K562 (cell line): ENCODE data around the gene ID4. TPM values are rescaled to one million over a fixed set of nuclear protein-coding genes. Genes with fewer than 3 reads are reported as not detected.
A peak's percentile ranks its signal among the peaks of the same experiment; 100 is the strongest.

Experiments
- ARID3A ChIP-seq: IDR thresholded peaks from 2 replicates; pipeline ENCODE4 v1.6.1; 2012; ENCODE audit warnings: low read depth, low read length, improper control_type of control experiment, borderline replicate concordance
- ATF4 ChIP-seq: fragments of 450-650 bp; formaldehyde crosslinking; IDR thresholded peaks from 2 replicates; pipeline ENCODE4 v1.4.0; 2022; ENCODE audit warnings: mild to moderate bottlenecking, moderate library complexity
- CCAR2 ChIP-seq: fragments of 200-400 bp; formaldehyde crosslinking; IDR thresholded peaks from 2 replicates; pipeline ENCODE4 v1.6.1; 2017; ENCODE audit warnings: mild to moderate bottlenecking, low read depth, low read length
- ETV5 ChIP-seq: sonication (generic); formaldehyde crosslinking; IDR thresholded peaks from 2 replicates; pipeline ENCODE4 v1.4.0; 2020; ENCODE audit warnings: low read depth, mild to moderate bottlenecking, missing genetic modification reagents
- FOXA1 ChIP-seq: fragments of 450-650 bp; IDR thresholded peaks from 2 replicates; pipeline ENCODE4 v1.6.1; 2016; ENCODE audit warnings: mild to moderate bottlenecking, borderline replicate concordance
- KLF1 ChIP-seq: fragments of 450-650 bp; IDR thresholded peaks from 2 replicates; pipeline ENCODE4 v1.6.1; 2016; ENCODE audit warnings: missing genetic modification characterization, missing compliant biosample characterization
- MEIS2 ChIP-seq: fragments of 450-650 bp; IDR thresholded peaks from 2 replicates; pipeline ENCODE4 v1.6.1; 2014; ENCODE audit warnings: mild to moderate bottlenecking; ENCODE audit not compliant: partially characterized antibody
- MTF1 ChIP-seq: fragments of 250-450 bp; sonication (Bioruptor Pico); IDR thresholded peaks from 2 replicates; pipeline ENCODE4 v1.9.0; 2021; ENCODE audit warnings: moderate library complexity, mild to moderate bottlenecking, inconsistent platforms, borderline replicate concordance
- TAF9B ChIP-seq: fragments of 450-650 bp; IDR thresholded peaks from 2 replicates; pipeline ENCODE4 v1.6.1; 2018; ENCODE audit warnings: mild to moderate bottlenecking; ENCODE audit not compliant: partially characterized antibody
- WHSC1 ChIP-seq: IDR thresholded peaks from one replicate; pipeline ENCODE4 v1.6.1; 2012; ENCODE audit warnings: low read length, control low read depth, inconsistent platforms
- ZNF239 ChIP-seq: fragments of 250-450 bp; sonication (Bioruptor Pico); IDR thresholded peaks from 2 replicates; pipeline ENCODE4 v1.4.0; 2020; ENCODE audit warnings: mild to moderate bottlenecking
- ZNF253 ChIP-seq: fragments of 250-450 bp; sonication (Bioruptor Pico); conservative IDR thresholded peaks from 2 replicates; pipeline ENCODE4 v1.6.1; 2021; ENCODE audit warnings: mild to moderate bottlenecking
- ZNF551 ChIP-seq: fragments of 250-450 bp; sonication (Bioruptor Pico); IDR thresholded peaks from 2 replicates; pipeline ENCODE4 v1.5.0; 2021; ENCODE audit warnings: mild to moderate bottlenecking, moderate library complexity
- ZNF76 ChIP-seq: fragments of 250-450 bp; sonication (Bioruptor Pico); IDR thresholded peaks from 2 replicates; pipeline ENCODE4 v1.4.0; 2020; ENCODE audit warnings: mild to moderate bottlenecking, moderate library complexity, borderline replicate concordance
- ZNF77 ChIP-seq: fragments of 250-450 bp; sonication (Bioruptor Pico); IDR thresholded peaks from 2 replicates; pipeline ENCODE4 v1.5.0; 2020
- ZNF785 ChIP-seq: fragments of 250-450 bp; sonication (Bioruptor Pico); IDR thresholded peaks from 2 replicates; pipeline ENCODE4 v1.4.0; 2020; ENCODE audit warnings: mild to moderate bottlenecking
- polyA plus RNA-seq, 8 experiments: library from polyadenylated mRNA; depleted of rRNA in 4 of 8; stranded (reverse) in 5 of 8; unstranded in 3 of 8; fragments of >200 nt; fragmentation: Nextera tagmentation in 2 of 8; fragmentation: Illumina TruSeq in 1 of 8; extraction: Ambion mirVana in 2 of 8; extraction: Trizol in 1 of 8; gene quantifications; 2 replicates each; pipeline versions ENCODE4 v1.2.1 to v1.2.3, GENCODE V29; 2011 to 2014; ENCODE audit warnings: inconsistent platforms in 1 of 8, missing spikeins in 1 of 8
- total RNA-seq, 7 experiments: library from RNA; depleted of rRNA in 6 of 7; stranded (reverse); fragments of >200 nt in 6 of 7; fragmentation: Illumina TruSeq in 2 of 7; extraction: Trizol in 2 of 7; gene quantifications; 2 replicates each; pipeline versions ENCODE4 v1.2.1 to v1.2.3, GENCODE V29; 2011 to 2021; ENCODE audit warnings: low replicate concordance in 1 of 7
- TF ChIP-seq, protein P1 (sequence below), 2 experiments: IDR thresholded peaks in 1 of 2; conservative IDR thresholded peaks in 1 of 2; 2 replicates each; pipeline ENCODE4 v1.6.1; 2016; ENCODE audit warnings: low read depth in 2 of 2, mild to moderate bottlenecking in 1 of 2, missing compliant biosample characterization in 1 of 2, missing genetic modification characterization in 1 of 2, moderate library complexity in 1 of 2
- TF ChIP-seq, protein P2 (sequence below): fragments of 150-350 bp; conservative IDR thresholded peaks from 2 replicates; pipeline ENCODE4 v1.6.1; 2014; ENCODE audit warnings: low read length

ID4 gene
- total and polyA plus RNA-seq, 9 of the 15 experiments (the other 6 are each of a cell fraction or from before 2014, with no cell fraction given): not detected

DNA sequence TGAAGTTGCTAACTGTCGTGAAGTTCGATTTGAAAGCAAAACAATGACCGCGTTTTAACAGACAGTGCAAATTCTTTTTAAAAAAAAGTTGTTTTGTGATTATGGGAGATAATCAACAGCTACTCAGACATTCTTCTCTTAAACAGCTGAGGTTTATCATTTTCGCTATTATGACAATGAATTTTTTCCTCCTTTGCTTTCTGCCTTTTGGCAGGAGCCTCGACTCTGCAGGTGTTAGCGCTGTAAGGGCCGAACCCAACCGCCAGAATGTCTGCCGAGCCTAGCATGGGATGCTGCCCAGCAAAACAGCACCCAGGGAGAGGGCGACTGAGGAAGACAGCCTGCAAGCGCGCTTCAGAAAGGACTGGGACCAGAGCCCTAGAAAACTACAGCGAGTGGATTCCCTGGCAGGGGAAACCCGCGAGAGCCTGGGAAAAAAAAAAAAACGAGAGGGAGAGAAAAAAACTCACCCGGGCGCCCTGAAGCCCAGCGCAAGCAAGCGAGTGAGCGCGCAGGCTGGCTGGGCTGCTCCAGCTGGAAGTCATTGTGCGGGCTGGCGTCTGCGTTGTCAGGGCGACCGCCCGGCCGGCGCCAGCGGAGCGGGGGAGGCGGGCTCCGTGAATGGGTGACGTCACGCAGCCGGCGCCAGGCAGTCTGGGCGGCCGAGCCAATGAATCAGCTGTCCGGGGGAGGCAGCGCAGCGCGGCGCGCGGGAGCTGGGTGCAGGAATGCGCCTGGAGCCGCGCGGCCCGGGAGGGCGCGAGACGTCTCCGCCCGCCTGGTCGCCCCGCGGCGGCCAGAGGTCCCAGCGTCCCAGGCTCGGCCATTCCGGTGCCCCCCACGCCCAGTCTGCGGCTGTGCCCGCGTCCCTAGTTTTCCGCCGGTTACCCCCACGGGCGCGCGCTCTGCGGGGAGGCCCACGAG lies 32.7 kb upstream of the ID4 start (continued):
- TF ChIP-seq ARID3A (peak; percentile 38; the same call in 1 of the 2 replicates), ZNF785 (CRISPR knock-in tag) (no peak), ZNF253 (CRISPR knock-in tag) (no peak), MEIS2 (peak; percentile 81), ZNF551 (no peak), ZNF239 (CRISPR knock-in tag) (no peak), ATF4 (no peak), KLF1 (tag) (peak; percentile 75; the same call in 1 of the 2 replicates), MTF1 (CRISPR knock-in tag) (no peak), WHSC1 (no peak), CCAR2 (no peak), FOXA1 (no peak), ZNF77 (no peak), ETV5 (CRISPR knock-in tag) (no peak), TAF9B (peak; percentile 77), ZNF76 (CRISPR knock-in tag) (no peak)
- TF ChIP-seq, protein P1, sequence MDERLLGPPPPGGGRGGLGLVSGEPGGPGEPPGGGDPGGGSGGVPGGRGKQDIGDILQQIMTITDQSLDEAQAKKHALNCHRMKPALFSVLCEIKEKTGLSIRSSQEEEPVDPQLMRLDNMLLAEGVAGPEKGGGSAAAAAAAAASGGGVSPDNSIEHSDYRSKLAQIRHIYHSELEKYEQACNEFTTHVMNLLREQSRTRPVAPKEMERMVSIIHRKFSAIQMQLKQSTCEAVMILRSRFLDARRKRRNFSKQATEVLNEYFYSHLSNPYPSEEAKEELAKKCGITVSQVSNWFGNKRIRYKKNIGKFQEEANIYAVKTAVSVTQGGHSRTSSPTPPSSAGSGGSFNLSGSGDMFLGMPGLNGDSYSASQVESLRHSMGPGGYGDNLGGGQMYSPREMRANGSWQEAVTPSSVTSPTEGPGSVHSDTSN (CRISPR knock-in tag; IDR thresholded peaks at IDR 0.05; ENCODE audit: low read depth): no peak
- TF ChIP-seq, protein P1 (tag; conservative IDR thresholded peaks at IDR 0.05; ENCODE audit: low read depth): no peak
- TF ChIP-seq, protein P2, sequence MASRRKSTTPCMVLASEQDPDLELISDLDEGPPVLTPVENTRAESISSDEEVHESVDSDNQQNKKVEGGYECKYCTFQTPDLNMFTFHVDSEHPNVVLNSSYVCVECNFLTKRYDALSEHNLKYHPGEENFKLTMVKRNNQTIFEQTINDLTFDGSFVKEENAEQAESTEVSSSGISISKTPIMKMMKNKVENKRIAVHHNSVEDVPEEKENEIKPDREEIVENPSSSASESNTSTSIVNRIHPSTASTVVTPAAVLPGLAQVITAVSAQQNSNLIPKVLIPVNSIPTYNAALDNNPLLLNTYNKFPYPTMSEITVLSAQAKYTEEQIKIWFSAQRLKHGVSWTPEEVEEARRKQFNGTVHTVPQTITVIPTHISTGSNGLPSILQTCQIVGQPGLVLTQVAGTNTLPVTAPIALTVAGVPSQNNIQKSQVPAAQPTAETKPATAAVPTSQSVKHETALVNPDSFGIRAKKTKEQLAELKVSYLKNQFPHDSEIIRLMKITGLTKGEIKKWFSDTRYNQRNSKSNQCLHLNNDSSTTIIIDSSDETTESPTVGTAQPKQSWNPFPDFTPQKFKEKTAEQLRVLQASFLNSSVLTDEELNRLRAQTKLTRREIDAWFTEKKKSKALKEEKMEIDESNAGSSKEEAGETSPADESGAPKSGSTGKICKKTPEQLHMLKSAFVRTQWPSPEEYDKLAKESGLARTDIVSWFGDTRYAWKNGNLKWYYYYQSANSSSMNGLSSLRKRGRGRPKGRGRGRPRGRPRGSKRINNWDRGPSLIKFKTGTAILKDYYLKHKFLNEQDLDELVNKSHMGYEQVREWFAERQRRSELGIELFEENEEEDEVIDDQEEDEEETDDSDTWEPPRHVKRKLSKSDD: no peak
